SK-N-MC (cell line): ENCODE measurements around the gene CTXND2.
"Not testable (repeated sequence)": the region's sequence is repeated elsewhere in the genome, so short reads cannot be mapped to it uniquely, and the experiment has no call there.

Experiments used
- DNase-seq: peaks from one replicate; pipeline ENCODE4 v3.0.0-alpha.2; 2011; ENCODE audit warnings: low read depth, low spot score
- H3K27ac ChIP-seq: fragments of 200-600 bp; sonication (generic); 2 replicates; pipeline ENCODE4 v1.5.1; 2016; ENCODE audit warnings: mixed run types
- H3K36me3 ChIP-seq: fragments of 200-600 bp; sonication (generic); 2 replicates; pipeline ENCODE4 v1.6.1; 2017; ENCODE audit warnings: antibody characterized with exemption, low read length, mixed read lengths; ENCODE audit not compliant: insufficient read depth
- H3K4me3 ChIP-seq: fragments of 200-600 bp; sonication (generic); 2 replicates; pipeline ENCODE4 v1.5.1; 2016
- H3K9ac ChIP-seq: fragments of 200-600 bp; sonication (generic); 2 replicates; pipeline ENCODE4 v1.8.0; 2017; ENCODE audit warnings: mixed run types, mixed read lengths; ENCODE audit not compliant: insufficient read length
- H3K9me3 ChIP-seq: fragments of 200-600 bp; sonication (generic); 2 replicates; pipeline ENCODE4 v1.6.1; 2017; ENCODE audit warnings: low read depth, mild to moderate bottlenecking, antibody characterized with exemption, low read length, moderate library complexity, mixed read lengths
- EZH2 ChIP-seq: fragments of 200-600 bp; sonication (generic); IDR thresholded peaks from one replicate; pipeline ENCODE4 v1.6.1; 2017; ENCODE audit warnings: antibody characterized with exemption
- FOXP2 ChIP-seq: optimal IDR thresholded peaks from 2 replicates; pipeline ENCODE3; 2011; ENCODE audit warnings: mild to moderate bottlenecking, moderate library complexity; ENCODE audit not compliant: insufficient read depth; ENCODE audit errors: extremely low read length, control extremely low read depth
- POLR2AphosphoS5 ChIP-seq: IDR thresholded peaks from 2 replicates; pipeline ENCODE4 v1.6.1; 2012; ENCODE audit warnings: mild to moderate bottlenecking, low read depth, low read length, borderline replicate concordance

CTXND2 gene

DNA sequence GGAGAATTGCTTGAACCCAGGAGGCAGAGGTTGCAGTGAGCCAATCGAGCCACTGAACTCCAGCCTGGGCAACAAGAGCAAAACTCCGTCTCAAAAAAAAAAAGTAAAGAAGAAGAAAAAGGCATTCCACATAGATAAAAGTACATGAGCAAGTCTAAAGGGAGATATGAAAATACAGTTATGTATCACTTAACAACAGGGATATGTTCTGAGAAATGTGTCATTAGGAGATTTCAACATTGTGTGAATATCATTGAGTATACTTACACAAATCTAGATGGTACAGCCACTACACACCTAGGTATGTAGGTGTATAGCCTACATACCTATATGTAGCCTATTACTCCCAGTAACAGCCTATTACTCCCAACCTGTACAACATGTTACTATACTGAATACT lies 23.2 kb upstream of the CTXND2 start:
- peaks cover 6% of the 10 kb centered on the region for H3K36me3 ChIP-seq
- H3K4me3 ChIP-seq: no peak overlapping the region
- H3K9ac ChIP-seq: no peak overlapping the region
- no peak for DNase-seq
- TF ChIP-seq EZH2: no peak
- TF ChIP-seq POLR2AphosphoS5: no peak
- TF ChIP-seq FOXP2: no peak
- 0 out of 2 replicates have a peak, but pooled peaks cover 3% of the 10 kb centered on the region for H3K9me3 ChIP-seq
- no peak overlapping the region for H3K27ac ChIP-seq

- H3K4me3 ChIP-seq, H3K36me3 ChIP-seq, H3K9ac ChIP-seq, H3K9me3 ChIP-seq, DNase-seq, H3K27ac ChIP-seq: not testable (repeated sequence)
Observed at GRCh38 chr1:150864200-150864599, 22.7 kb upstream of the CTXND2 start.

DNA sequence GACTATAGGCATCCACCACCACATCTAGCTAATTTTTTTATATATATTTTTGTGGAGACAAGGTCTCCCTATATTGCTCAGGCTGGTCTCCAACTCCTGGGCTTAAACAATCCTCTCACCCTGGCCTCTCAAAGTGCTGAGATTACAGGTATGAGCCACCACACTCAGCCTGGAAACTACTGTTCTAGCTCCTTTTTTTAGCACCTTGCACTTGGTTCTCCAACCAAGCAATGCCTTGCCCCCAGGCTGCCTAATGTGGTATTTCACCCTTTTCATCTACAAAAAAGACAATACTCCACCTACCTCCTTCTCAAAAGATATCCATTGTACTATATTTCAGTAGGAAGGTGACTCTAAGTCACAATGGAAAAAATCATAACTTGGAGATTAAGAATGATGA lies 17.3 kb upstream of the CTXND2 start:
- H3K9me3 ChIP-seq: no peaks in the 10 kb centered on the region
- H3K4me3 ChIP-seq: no peak overlapping the region

DNA sequence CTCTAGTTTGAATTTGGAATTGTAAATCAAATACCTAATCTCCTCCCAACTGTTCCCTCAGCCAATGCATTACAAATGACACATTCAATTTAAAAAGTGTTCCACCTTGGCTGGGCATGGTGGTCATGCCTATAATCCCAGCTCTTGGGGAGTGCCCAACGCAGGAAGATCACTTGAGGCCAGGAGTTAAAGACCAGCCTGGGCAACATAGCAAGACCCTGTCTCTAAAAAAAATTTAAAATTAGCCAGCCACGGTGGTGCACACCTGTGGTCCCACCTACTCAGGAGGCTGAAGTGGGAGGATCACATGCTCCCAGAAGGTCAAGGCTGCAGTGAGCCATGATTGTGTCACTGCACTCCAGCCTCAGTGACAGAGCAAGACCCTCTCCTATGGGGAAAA lies 14.4 kb upstream of the CTXND2 start:
- Histone ChIP-seq H3K9ac (no peak overlapping the region), H3K27ac (no peak overlapping the region), H3K9me3 (no peaks in the 10 kb centered on the region), H3K36me3 (peaks cover 8% of the 10 kb centered on the region), H3K4me3 (no peak overlapping the region)
- DNase-seq: no peak
- TF ChIP-seq FOXP2 (no peak), EZH2 (no peak), POLR2AphosphoS5 (no peak)

More for the DNA sequence above, 17.3 kb upstream of the CTXND2 start:
- no peak for TF ChIP-seq POLR2AphosphoS5
- TF ChIP-seq FOXP2: no peak
- TF ChIP-seq EZH2: no peak
- Histone ChIP-seq H3K9ac (no peak overlapping the region), H3K27ac (no peak overlapping the region), H3K36me3 (peaks cover 8% of the 10 kb centered on the region)
- DNase-seq: no peak

GRCh38 chr1:150873521-150873920 lies 13.4 kb upstream of the CTXND2 start:
- Histone ChIP-seq H3K27ac (no peak overlapping the region), H3K4me3 (no peak overlapping the region), H3K9me3 (no peaks in the 10 kb centered on the region), H3K36me3 (peaks cover 8% of the 10 kb centered on the region), H3K9ac (no peak overlapping the region)
- DNase-seq: no peak
- no peak for TF ChIP-seq EZH2
- no peak for TF ChIP-seq FOXP2
- no peak for TF ChIP-seq POLR2AphosphoS5

DNA sequence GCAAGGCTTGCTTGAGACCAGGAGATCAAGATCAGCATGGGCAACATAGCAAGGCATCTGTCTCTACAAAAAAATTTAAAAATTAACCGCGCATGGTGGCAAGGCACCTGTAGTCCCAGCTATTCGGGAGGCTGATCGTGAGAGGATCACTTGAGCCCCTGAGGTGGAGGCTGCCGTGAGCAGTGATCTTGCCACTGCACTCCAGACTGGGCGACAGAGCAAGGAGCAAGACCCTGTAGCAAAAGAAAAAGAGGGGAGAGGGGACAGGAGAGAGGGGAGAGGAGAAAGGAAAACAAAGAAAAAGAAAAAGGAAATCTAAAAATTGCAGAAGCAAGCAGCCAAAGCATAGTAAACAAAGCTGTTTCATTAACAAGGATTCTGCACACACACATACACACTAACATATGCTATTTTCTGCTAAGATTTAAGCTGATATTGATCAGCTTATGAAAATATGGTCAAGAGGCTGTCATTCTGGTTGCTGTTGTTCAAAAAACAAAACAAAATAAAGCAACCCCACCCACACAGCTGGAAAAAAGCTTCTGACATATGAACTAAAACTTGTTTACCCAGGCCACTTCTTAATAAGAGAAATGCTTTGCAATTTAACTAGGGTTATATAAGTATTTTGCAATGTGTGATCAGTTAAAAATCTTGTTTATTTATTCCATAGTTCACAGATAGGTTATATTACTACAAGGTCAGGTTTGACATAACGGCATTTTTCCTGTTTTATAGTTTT lies 12.3 kb upstream of the CTXND2 start:
- peak overlapping the region; percentile 65; the same call in 1 of the 2 replicates for H3K27ac ChIP-seq
- DNase-seq: no peak
- peak overlapping the region; percentile 86 for H3K4me3 ChIP-seq

GRCh38 chr1:150875197-150876118 lies 11.5 kb upstream of the CTXND2 start:
- Histone ChIP-seq H3K27ac (peak overlapping the region; percentile 65), H3K9me3 (no peaks in the 10 kb centered on the region), H3K4me3 (peak overlapping the region; percentile 86), H3K36me3 (peaks cover 8% of the 10 kb centered on the region), H3K9ac (peak overlapping the region; percentile 80)
- no peak for DNase-seq
- TF ChIP-seq POLR2AphosphoS5: no peak
- TF ChIP-seq FOXP2: no peak
- no peak for TF ChIP-seq EZH2

More for the DNA sequence above, 12.3 kb upstream of the CTXND2 start:
- no peak for TF ChIP-seq POLR2AphosphoS5
- TF ChIP-seq EZH2: no peak
- no peak for TF ChIP-seq FOXP2
- Histone ChIP-seq H3K9ac (peak overlapping the region; percentile 80), H3K36me3 (peaks cover 8% of the 10 kb centered on the region), H3K9me3 (no peaks in the 10 kb centered on the region)

DNA sequence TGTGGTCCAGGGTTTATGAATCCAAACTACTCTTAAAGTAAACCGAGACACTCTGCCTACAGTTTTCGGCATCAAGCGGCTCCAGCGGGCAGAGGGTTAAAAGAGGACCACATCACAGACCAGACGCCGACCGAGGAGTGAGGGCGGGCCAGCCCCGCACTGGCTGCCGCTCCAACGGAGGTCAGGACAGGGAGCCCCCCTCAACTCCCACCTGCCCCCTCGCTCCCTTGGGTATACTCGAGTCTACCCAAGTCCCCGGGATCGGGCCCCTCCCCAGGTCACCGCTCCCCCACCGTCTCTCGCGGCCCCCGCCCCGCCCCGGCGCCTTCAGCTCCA lies 10.8 kb upstream of the CTXND2 start:
- Histone ChIP-seq H3K27ac (peak overlapping the region; percentile 65; the same call in 1 of the 2 replicates), H3K4me3 (peak overlapping the region; percentile 86), H3K36me3 (peaks cover 8% of the 10 kb centered on the region), H3K9me3 (no peaks in the 10 kb centered on the region), H3K9ac (peak overlapping the region; percentile 80)
- no peak for TF ChIP-seq EZH2
- no peak for TF ChIP-seq FOXP2
- no peak for TF ChIP-seq POLR2AphosphoS5
- DNase-seq: no peak

DNA sequence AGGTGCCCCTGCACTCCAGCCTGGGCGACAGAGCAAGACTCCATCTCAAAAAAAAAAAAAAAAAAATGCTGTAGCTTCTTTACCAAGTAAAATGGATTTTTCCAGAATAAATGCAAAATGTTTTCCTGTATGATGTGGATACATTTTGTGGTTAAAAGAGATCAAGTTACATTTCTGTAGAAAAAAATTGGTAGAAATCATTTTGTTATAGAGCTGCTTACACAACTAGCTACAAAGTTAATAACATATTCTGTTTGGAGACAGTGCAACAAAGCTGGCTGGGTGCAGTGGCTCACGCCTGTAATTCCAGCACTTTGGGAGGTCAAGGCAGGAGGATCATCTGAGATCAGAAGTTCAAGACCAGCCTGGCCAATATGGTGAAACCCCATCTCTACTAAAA lies 8.0 kb upstream of the CTXND2 start:
- not testable (repeated sequence) for H3K4me3 ChIP-seq, DNase-seq, H3K36me3 ChIP-seq, H3K9ac ChIP-seq, H3K9me3 ChIP-seq, H3K27ac ChIP-seq
